ENCODE data around the gene MICALL2. TPM values are rescaled to one million over a fixed set of nuclear protein-coding genes. Genes with fewer than 3 reads are reported as not detected.

Gene MICALL2
- 48.0 and 60.1 TPM in 2 replicates for total RNA-seq
- polyA plus RNA-seq, result 11.0 and 11.7 TPM in 2 replicates
- 15.6 and 22.9 TPM in 2 replicates for polyA plus RNA-seq (2012)
- polyA minus RNA-seq (ENCODE audit: low replicate concordance), result 5.8 and 26.0 TPM in 2 replicates

GRCh38 chr7:1458683-1459511 lies at the start of gene MICALL2:
Gene MICALL2 (minus strand): TSS chr7:1459470. CDS start chr7:1459326, 144 bp downstream.
- H3K4me2 ChIP-seq (ENCODE audit: extremely low read depth, insufficient read depth, low read length), result peak within 1 kb of the TSS; percentile 87
- peak within 1 kb of the TSS; percentile 76 to 94 (median 84) for H3K4me3 ChIP-seq (replicated peaks in 1 of 4; ENCODE audit: control extremely low read depth in 1 of 4, insufficient read depth in 1 of 4, low read depth in 3 of 4, low read length in 4 of 4)
- H3K9me3 ChIP-seq (ENCODE audit: control insufficient read depth, insufficient read depth, low read depth, low read length), result no peaks in the 10 kb centered on the region
- H3K27ac ChIP-seq (ENCODE audit: insufficient read depth, low read length), result peak within 1 kb of the TSS; percentile 95
- peak within 1 kb of the TSS; percentile 54 for H2AFZ ChIP-seq (ENCODE audit: low read length)
- no peaks in the 10 kb centered on the region for H3K36me3 ChIP-seq (ENCODE audit: control insufficient read depth, insufficient read depth, low read length)
- no peaks in the 10 kb centered on the region for H4K20me1 ChIP-seq (ENCODE audit: control insufficient read depth, extremely low read depth, insufficient read depth, low read length)
- TF ChIP-seq CTCF (conservative IDR thresholded peaks at IDR 0.05 in 1 of 2, IDR thresholded peaks at IDR 0.05 in 1 of 2; ENCODE audit: low read depth in 1 of 2, low read length in 2 of 2), result no peak
- no peak for TF ChIP-seq EZH2 (IDR thresholded peaks at IDR 0.05; ENCODE audit: low read length, missing control alignments)
- H3K27me3 ChIP-seq (ENCODE audit: control insufficient read depth, insufficient read depth, low read length), result no peaks in the 10 kb centered on the region
- DNase-seq (ENCODE audit: low read depth in 2 of 2), result peak; percentile 82 to 85
- H3K4me1 ChIP-seq (ENCODE audit: control insufficient read depth, extremely low read depth, insufficient read depth, low read length), result peaks cover 29% of the 10 kb centered on the region
- H3K79me2 ChIP-seq (ENCODE audit: control insufficient read depth, insufficient read depth, low read length), result peaks cover 45% of the 10 kb centered on the region
- H3K9ac ChIP-seq (ENCODE audit: insufficient read depth, low read length), result peak within 1 kb of the TSS; percentile 93

DNA sequence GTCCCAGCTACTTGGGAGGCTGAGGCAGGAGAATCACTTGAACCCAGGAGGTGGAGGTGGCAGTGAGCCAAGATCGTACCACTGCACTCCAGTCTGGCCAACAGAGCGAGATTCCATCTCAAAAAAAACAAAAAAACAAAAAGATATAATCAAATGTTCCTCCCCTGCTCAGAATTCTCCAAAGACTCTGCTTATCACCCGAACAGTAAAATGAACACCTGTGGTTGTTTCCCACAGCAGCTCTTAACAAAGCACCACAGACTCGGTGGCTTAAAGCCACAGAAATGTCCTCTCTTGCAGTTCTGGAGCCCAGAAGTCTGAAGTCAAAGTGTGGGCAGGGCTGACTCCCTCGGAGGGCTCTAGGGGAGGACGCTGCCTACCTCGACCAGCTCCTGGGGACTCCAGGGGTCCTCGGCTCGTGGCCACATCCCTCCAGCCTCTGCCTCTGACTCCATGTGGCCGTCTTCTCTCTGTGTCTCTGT lies 49.0 kb upstream of the MICALL2 start:
- no peak overlapping the region for H3K4me2 ChIP-seq (ENCODE audit: extremely low read depth, insufficient read depth, low read length)
- no peak for TF ChIP-seq CTCF (conservative IDR thresholded peaks at IDR 0.05 in 1 of 2, IDR thresholded peaks at IDR 0.05 in 1 of 2; ENCODE audit: low read depth in 1 of 2, low read length in 2 of 2)
- TF ChIP-seq EZH2 (IDR thresholded peaks at IDR 0.05; ENCODE audit: low read length, missing control alignments), result no peak
- H4K20me1 ChIP-seq (ENCODE audit: control insufficient read depth, extremely low read depth, insufficient read depth, low read length), result no peaks in the 10 kb centered on the region
- no peaks in the 10 kb centered on the region for H3K9me3 ChIP-seq (ENCODE audit: control insufficient read depth, insufficient read depth, low read depth, low read length)
- no peaks in the 10 kb centered on the region for H3K27me3 ChIP-seq (ENCODE audit: control insufficient read depth, insufficient read depth, low read length)
- peaks cover 4% of the 10 kb centered on the region for H3K4me1 ChIP-seq (ENCODE audit: control insufficient read depth, extremely low read depth, insufficient read depth, low read length)
- H2AFZ ChIP-seq (ENCODE audit: low read length), result no peak overlapping the region
- no peak overlapping the region for H3K27ac ChIP-seq (ENCODE audit: insufficient read depth, low read length)
- DNase-seq (ENCODE audit: low read depth in 2 of 2), result no peak
- H3K4me3 ChIP-seq (replicated peaks in 1 of 4; ENCODE audit: control extremely low read depth in 1 of 4, insufficient read depth in 1 of 4, low read depth in 3 of 4, low read length in 4 of 4), result no peak overlapping the region
- no peak overlapping the region for H3K9ac ChIP-seq (ENCODE audit: insufficient read depth, low read length)
- H3K79me2 ChIP-seq (ENCODE audit: control insufficient read depth, insufficient read depth, low read length), result peaks cover 6% of the 10 kb centered on the region
- no peaks in the 10 kb centered on the region for H3K36me3 ChIP-seq (ENCODE audit: control insufficient read depth, insufficient read depth, low read length)

DNA sequence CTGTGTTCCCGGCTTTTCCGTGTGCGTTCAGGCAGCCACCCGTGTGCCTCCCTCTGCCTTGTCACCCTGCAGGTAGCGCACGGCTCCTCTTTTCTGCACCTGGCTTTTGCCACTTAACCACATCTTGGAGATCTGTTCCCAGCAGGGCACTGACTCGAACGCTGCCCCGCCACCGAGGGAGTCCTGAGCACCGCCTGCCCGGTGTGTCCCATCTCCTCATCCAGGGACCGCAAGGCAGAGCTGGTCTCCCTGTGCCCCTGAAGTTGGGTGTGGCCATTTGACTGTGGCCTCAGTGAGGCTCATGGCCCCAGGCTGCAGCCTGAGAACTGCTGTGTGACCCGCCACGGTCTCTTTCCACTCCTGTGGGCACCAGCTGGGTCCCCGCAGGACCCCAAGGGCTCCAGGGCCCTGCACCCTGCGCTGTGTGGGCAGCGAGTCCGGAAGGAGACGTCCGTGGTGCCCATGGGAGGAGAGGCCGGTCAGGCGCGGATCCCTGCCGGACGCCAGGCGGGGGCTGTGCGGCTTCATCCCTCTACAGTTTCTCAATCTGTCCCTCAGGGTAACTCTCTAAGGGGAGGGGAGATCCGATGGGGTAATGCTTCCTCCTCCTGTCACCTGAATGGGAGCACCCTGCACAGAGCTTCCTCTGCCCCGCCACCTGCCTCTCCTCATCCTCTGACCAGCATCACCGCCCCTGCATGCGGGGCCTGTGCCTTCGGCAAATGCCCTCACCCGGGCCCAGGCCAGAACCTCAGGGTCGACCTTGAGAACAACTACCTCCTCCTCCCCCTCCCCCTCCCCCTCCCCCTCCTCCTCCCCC lies 46.7 kb upstream of the MICALL2 start:
- no peak overlapping the region for H3K9ac ChIP-seq (ENCODE audit: insufficient read depth, low read length)
- no peak overlapping the region for H2AFZ ChIP-seq (ENCODE audit: low read length)
- no peak for TF ChIP-seq EZH2 (IDR thresholded peaks at IDR 0.05; ENCODE audit: low read length, missing control alignments)
- TF ChIP-seq CTCF (conservative IDR thresholded peaks at IDR 0.05 in 1 of 2, IDR thresholded peaks at IDR 0.05 in 1 of 2; ENCODE audit: low read depth in 1 of 2, low read length in 2 of 2), result no peak
- peaks cover 5% of the 10 kb centered on the region for H3K4me1 ChIP-seq (ENCODE audit: control insufficient read depth, extremely low read depth, insufficient read depth, low read length)
- H3K36me3 ChIP-seq (ENCODE audit: control insufficient read depth, insufficient read depth, low read length), result peaks cover 6% of the 10 kb centered on the region
- H3K9me3 ChIP-seq (ENCODE audit: control insufficient read depth, insufficient read depth, low read depth, low read length), result no peaks in the 10 kb centered on the region
- no peak overlapping the region for H3K27ac ChIP-seq (ENCODE audit: insufficient read depth, low read length)
- H3K27me3 ChIP-seq (ENCODE audit: control insufficient read depth, insufficient read depth, low read length), result no peaks in the 10 kb centered on the region
- no peaks in the 10 kb centered on the region for H4K20me1 ChIP-seq (ENCODE audit: control insufficient read depth, extremely low read depth, insufficient read depth, low read length)
- peaks cover 22% of the 10 kb centered on the region for H3K79me2 ChIP-seq (ENCODE audit: control insufficient read depth, insufficient read depth, low read length)
- no peak for DNase-seq (ENCODE audit: low read depth in 2 of 2)
- H3K4me3 ChIP-seq (replicated peaks in 1 of 4; ENCODE audit: control extremely low read depth in 1 of 4, insufficient read depth in 1 of 4, low read depth in 3 of 4, low read length in 4 of 4), result no peak overlapping the region
- H3K4me2 ChIP-seq (ENCODE audit: extremely low read depth, insufficient read depth, low read length), result no peak overlapping the region

Data from fibroblast of lung (primary cell).